ENCODE data around the gene KAZN. TPM values are rescaled to one million over a fixed set of nuclear protein-coding genes. Genes with fewer than 3 reads are reported as not detected.

The KAZN gene
- polyA plus RNA-seq, 1 donor (not counting 4 experiments of a cell fraction or from before 2014, with no cell fraction given) = 5.9 TPM

GRCh38 chr1:14989931-14990728 is 391.6 kb downstream of the KAZN start:
- Histone ChIP-seq H4K20me1 (ENCODE audit: control insufficient read depth, extremely low read depth, insufficient read depth, low read length) (no peaks in the 10 kb centered on the region), H3K4me1 (ENCODE audit: control insufficient read depth, extremely low read depth, insufficient read depth, low read length) (peaks cover 6% of the 10 kb centered on the region), H3K4me2 (ENCODE audit: control insufficient read depth, extremely low read depth, insufficient read depth, low read depth, low read length) (no peak overlapping the region), H3K27me3 (ENCODE audit: control insufficient read depth, extremely low read depth, insufficient read depth, low read length) (no peaks in the 10 kb centered on the region), H3K9me1 (ENCODE audit: control insufficient read depth, extremely low read depth, insufficient read depth, low read length) (no peaks in the 10 kb centered on the region), H3K9ac (ENCODE audit: control insufficient read depth, extremely low read depth, insufficient read depth, low read length) (no peak overlapping the region), H3K9me3 (ENCODE audit: control insufficient read depth, low read depth, low read length) (no peaks in the 10 kb centered on the region), H3K4me3 (ENCODE audit: control insufficient read depth in 2 of 3, extremely low read depth in 1 of 3, insufficient read depth in 2 of 3, low read depth in 1 of 3, low read length in 3 of 3) (no peak overlapping the region), H2AFZ (ENCODE audit: control insufficient read depth, low read length) (no peak overlapping the region), H3K79me2 (ENCODE audit: control insufficient read depth, insufficient read depth, low read length) (peaks cover 6% of the 10 kb centered on the region), H3K36me3 (ENCODE audit: control insufficient read depth in 2 of 2, extremely low read depth in 1 of 2, insufficient read depth in 2 of 2, low read length in 2 of 2) (peaks cover 0 to 6% of the 10 kb centered on the region in 2 experiments), H3K27ac (ENCODE audit: control insufficient read depth, insufficient read depth, low read length) (no peak overlapping the region)
- dilution Hi-C loops (cut with MboI; ENCODE audit: extremely low pct_ligation_motif_present, low sequenced_read_pairs) = no loop called here
- no peak for TF ChIP-seq EZH2 (IDR thresholded peaks at IDR 0.05; ENCODE audit: low read length)
- no peak for TF ChIP-seq CTCF (optimal IDR thresholded peaks at IDR 0.05 in 1 of 3, IDR thresholded peaks at IDR 0.05 in 1 of 3, conservative IDR thresholded peaks at IDR 0.05 in 1 of 3; ENCODE audit: extremely low read depth in 1 of 3, insufficient read depth in 2 of 3, low read length in 3 of 3)
- no peak for DNase-seq (ENCODE audit: low read depth, low spot score)
- FAIRE-seq = no peak

- peaks cover 0 to 8% of the 10 kb centered on the region in 2 experiments for H3K36me3 ChIP-seq (ENCODE audit: control insufficient read depth in 2 of 2, extremely low read depth in 1 of 2, insufficient read depth in 2 of 2, low read length in 2 of 2)
- H3K4me1 ChIP-seq (ENCODE audit: control insufficient read depth, extremely low read depth, insufficient read depth, low read length) = peaks cover 7% of the 10 kb centered on the region
- H3K79me2 ChIP-seq (ENCODE audit: control insufficient read depth, insufficient read depth, low read length) = peaks cover 18% of the 10 kb centered on the region
- no peaks in the 10 kb centered on the region for H3K9me1 ChIP-seq (ENCODE audit: control insufficient read depth, extremely low read depth, insufficient read depth, low read length)
- FAIRE-seq (no peak), DNase-seq (ENCODE audit: low read depth, low spot score) (no peak)
- no peaks in the 10 kb centered on the region for H3K27me3 ChIP-seq (ENCODE audit: control insufficient read depth, extremely low read depth, insufficient read depth, low read length)
- no peak for TF ChIP-seq EZH2 (IDR thresholded peaks at IDR 0.05; ENCODE audit: low read length)
- no peak for TF ChIP-seq CTCF (optimal IDR thresholded peaks at IDR 0.05 in 1 of 3, IDR thresholded peaks at IDR 0.05 in 1 of 3, conservative IDR thresholded peaks at IDR 0.05 in 1 of 3; ENCODE audit: extremely low read depth in 1 of 3, insufficient read depth in 2 of 3, low read length in 3 of 3)
- H2AFZ ChIP-seq (ENCODE audit: control insufficient read depth, low read length) = no peak overlapping the region
- no peak overlapping the region for H3K4me2 ChIP-seq (ENCODE audit: control insufficient read depth, extremely low read depth, insufficient read depth, low read depth, low read length)
- no peak overlapping the region for H3K27ac ChIP-seq (ENCODE audit: control insufficient read depth, insufficient read depth, low read length)
- no peak overlapping the region for H3K4me3 ChIP-seq (ENCODE audit: control insufficient read depth in 2 of 3, extremely low read depth in 1 of 3, insufficient read depth in 2 of 3, low read depth in 1 of 3, low read length in 3 of 3)
- no peaks in the 10 kb centered on the region for H3K9me3 ChIP-seq (ENCODE audit: control insufficient read depth, low read depth, low read length)
- H4K20me1 ChIP-seq (ENCODE audit: control insufficient read depth, extremely low read depth, insufficient read depth, low read length) = no peaks in the 10 kb centered on the region
- dilution Hi-C loops (cut with MboI; ENCODE audit: extremely low pct_ligation_motif_present, low sequenced_read_pairs) = no loop called here
- H3K9ac ChIP-seq (ENCODE audit: control insufficient read depth, extremely low read depth, insufficient read depth, low read length) = no peak overlapping the region
These were observed 394.9 kb downstream of the KAZN start for GRCh38 chr1:14993414-14993813.
